OCI-LY7 (cell line): ENCODE measurements around the gene IGDCC3. TPM values are rescaled to one million over a fixed set of nuclear protein-coding genes. Genes with fewer than 3 reads are reported as not detected.

Experiments
- BruUV-seq: library from RNA; stranded (reverse); fragments of 400-500 nt; replicated peaks from 2 replicates; lab custom pipeline; 2021; lab: Mats Ljungman, UMichigan
- CTCF ChIA-PET: fragments of 300-600 bp; sonication (Branson Sonifier 250); formaldehyde crosslinking; loops from one replicate; lab custom pipeline; 2022; ENCODE audit warnings: antibody characterized with exemption; ENCODE audit not compliant: unreplicated experiment; lab: Charles Lee
- POLR2A ChIA-PET: fragments of 300-600 bp; sonication (Branson Sonifier 250); formaldehyde crosslinking; loops from one replicate; lab custom pipeline; 2022; ENCODE audit warnings: antibody characterized with exemption; lab: Charles Lee
- DNase-seq: peaks from one replicate; pipeline ENCODE4 v3.0.0-alpha.2; 2015; ENCODE audit warnings: low spot score
- H2AFZ ChIP-seq: fragments of 200-600 bp; sonication (generic), shearing (Covaris generic); 2 replicates; pipeline ENCODE4 v1.6.1; 2014; ENCODE audit warnings: mild to moderate bottlenecking, antibody characterized with exemption, low read length, moderate library complexity
- H3K27ac ChIP-seq: fragments of 200-600 bp; sonication (generic); 2 replicates; pipeline ENCODE4 v1.5.1; 2014; ENCODE audit warnings: mixed run types, low read depth, mild to moderate bottlenecking, moderate library complexity, low read length, inconsistent platforms; ENCODE audit not compliant: poor library complexity, severe bottlenecking
- H3K36me3 ChIP-seq: fragments of 200-600 bp; sonication (generic); 2 replicates; pipeline ENCODE4 v1.6.1; 2014; ENCODE audit warnings: mild to moderate bottlenecking, antibody characterized with exemption, low read length, moderate library complexity, mixed read lengths; ENCODE audit not compliant: insufficient read depth
- H3K4me1 ChIP-seq: fragments of 200-600 bp; sonication (generic); 2 replicates; pipeline ENCODE4 v1.5.1; 2014; ENCODE audit warnings: mild to moderate bottlenecking, low read length; ENCODE audit not compliant: insufficient read depth, poor library complexity, severe bottlenecking
- H3K4me2 ChIP-seq: fragments of 200-600 bp; sonication (generic); 2 replicates; pipeline ENCODE4 v1.6.1; 2014; ENCODE audit warnings: mild to moderate bottlenecking, low read length
- H3K4me3 ChIP-seq: fragments of 200-600 bp; sonication (generic); 2 replicates; pipeline ENCODE4 v1.5.1; 2014; ENCODE audit warnings: mild to moderate bottlenecking, low read depth, low read length; ENCODE audit not compliant: poor library complexity, severe bottlenecking
- H3K79me2 ChIP-seq: fragments of 200-600 bp; sonication (generic); 2 replicates; pipeline ENCODE4 v1.6.1; 2016; ENCODE audit warnings: low read depth, mild to moderate bottlenecking, low read length, moderate library complexity, mixed read lengths; ENCODE audit not compliant: insufficient read depth
- H3K9me2 ChIP-seq: fragments of 200-600 bp; sonication (generic); 2 replicates; pipeline ENCODE4 v1.6.1; 2016; ENCODE audit warnings: mild to moderate bottlenecking, low read length, mixed read lengths; ENCODE audit not compliant: insufficient read depth
- H3K9me3 ChIP-seq: fragments of 200-600 bp; sonication (generic); 2 replicates; pipeline ENCODE4 v1.6.1; 2014; ENCODE audit warnings: mild to moderate bottlenecking, mixed run types, low read length, mixed read lengths
- H4K20me1 ChIP-seq: fragments of 200-600 bp; sonication (generic); 2 replicates; pipeline ENCODE4 v1.6.1; 2014; ENCODE audit warnings: mild to moderate bottlenecking, antibody characterized with exemption, low read length, moderate library complexity, mixed read lengths; ENCODE audit not compliant: insufficient read depth
- CTCF ChIP-seq: fragments of 200-600 bp; sonication (generic); conservative IDR thresholded peaks from 2 replicates; pipeline ENCODE4 v1.5.1; 2014; ENCODE audit warnings: mild to moderate bottlenecking, antibody characterized with exemption, low read length, moderate library complexity, mixed read lengths
- EZH2phosphoT487 ChIP-seq: fragments of 200-600 bp; sonication (generic); IDR thresholded peaks from 2 replicates; pipeline ENCODE4 v1.6.1; 2018; ENCODE audit warnings: low read depth, borderline replicate concordance, mild to moderate bottlenecking, mixed run types, antibody characterized with exemption, low read length, moderate library complexity, mixed read lengths
- intact Hi-C: fragments of 100-400 bp; cut with micrococcal nuclease; formaldehyde crosslinking; loops from one replicate; pipeline ENCODE4 v1.10.0; 2022; ENCODE audit not compliant: unreplicated experiment
- total RNA-seq, 2 experiments: library from RNA; depleted of rRNA in 1 of 2; stranded (reverse); fragments of >200 nt in 1 of 2; shearing (Covaris generic) in 1 of 2; gene quantifications; 2 replicates each; pipeline ENCODE4 v1.2.3, GENCODE V29; 2014 to 2022

The IGDCC3 gene
- total RNA-seq, 2 experiments from 2014 or later: not detected

GRCh38 chr15:65332391-65333147, 45.2 kb downstream of the IGDCC3 start:
- Histone ChIP-seq H3K36me3 (no peaks in the 10 kb centered on the region), H3K9me2 (no peaks in the 10 kb centered on the region), H4K20me1 (no peaks in the 10 kb centered on the region), H3K27ac (no peak overlapping the region), H3K4me3 (no peak overlapping the region), H3K9me3 (no peaks in the 10 kb centered on the region), H3K4me2 (no peak overlapping the region), H2AFZ (no peak overlapping the region), H3K79me2 (no peaks in the 10 kb centered on the region), H3K4me1 (peaks cover 7% of the 10 kb centered on the region)
- CTCF ChIA-PET: no interaction called here
- TF ChIP-seq EZH2phosphoT487: no peak
- TF ChIP-seq CTCF: no peak
- BruUV-seq: no TSS peak
- no peak for DNase-seq
- intact Hi-C loops: no loop called here
- POLR2A ChIA-PET: no interaction called here

GRCh38 chr15:65331811-65332210, 46.0 kb downstream of the IGDCC3 start:
- no peaks in the 10 kb centered on the region for H3K36me3 ChIP-seq
- H3K4me3 ChIP-seq: no peak overlapping the region
- POLR2A ChIA-PET: no interaction called here
- DNase-seq: no peak
- intact Hi-C loops: no loop called here
- peaks cover under 1% of the 10 kb centered on the region for H3K4me1 ChIP-seq
- H4K20me1 ChIP-seq: no peaks in the 10 kb centered on the region
- H3K9me2 ChIP-seq: no peaks in the 10 kb centered on the region
- no peak overlapping the region for H3K27ac ChIP-seq
- TF ChIP-seq EZH2phosphoT487: no peak
- no peak overlapping the region for H3K4me2 ChIP-seq
- H2AFZ ChIP-seq: no peak overlapping the region
- no peaks in the 10 kb centered on the region for H3K9me3 ChIP-seq
- BruUV-seq: no TSS peak
- no peaks in the 10 kb centered on the region for H3K79me2 ChIP-seq
- CTCF ChIA-PET: no interaction called here

GRCh38 chr15:65330934-65331645, 46.7 kb downstream of the IGDCC3 start:
- H3K4me3 ChIP-seq: no peak overlapping the region
- no peak overlapping the region for H2AFZ ChIP-seq
- TF ChIP-seq CTCF (no peak), EZH2phosphoT487 (no peak)
- no peaks in the 10 kb centered on the region for H3K4me1 ChIP-seq
- intact Hi-C loops: no loop called here
- no peak for DNase-seq
- CTCF ChIA-PET: no interaction called here
- H3K27ac ChIP-seq: no peak overlapping the region
- no peaks in the 10 kb centered on the region for H3K79me2 ChIP-seq
- no peak overlapping the region for H3K4me2 ChIP-seq
- BruUV-seq: no TSS peak
- no peaks in the 10 kb centered on the region for H3K9me2 ChIP-seq
- no peaks in the 10 kb centered on the region for H3K36me3 ChIP-seq
- POLR2A ChIA-PET: no interaction called here
- H3K9me3 ChIP-seq: no peaks in the 10 kb centered on the region
- H4K20me1 ChIP-seq: no peaks in the 10 kb centered on the region
